NCI-H446 treated with DMSO at 0.1 percent for 48 hours (cell line): ENCODE data around the gene SQOR.

Experiments
- DNase-seq: peaks from one replicate; lab custom pipeline; 2025; lab: John Stamatoyannopoulos, UW

Gene SQOR

DNA sequence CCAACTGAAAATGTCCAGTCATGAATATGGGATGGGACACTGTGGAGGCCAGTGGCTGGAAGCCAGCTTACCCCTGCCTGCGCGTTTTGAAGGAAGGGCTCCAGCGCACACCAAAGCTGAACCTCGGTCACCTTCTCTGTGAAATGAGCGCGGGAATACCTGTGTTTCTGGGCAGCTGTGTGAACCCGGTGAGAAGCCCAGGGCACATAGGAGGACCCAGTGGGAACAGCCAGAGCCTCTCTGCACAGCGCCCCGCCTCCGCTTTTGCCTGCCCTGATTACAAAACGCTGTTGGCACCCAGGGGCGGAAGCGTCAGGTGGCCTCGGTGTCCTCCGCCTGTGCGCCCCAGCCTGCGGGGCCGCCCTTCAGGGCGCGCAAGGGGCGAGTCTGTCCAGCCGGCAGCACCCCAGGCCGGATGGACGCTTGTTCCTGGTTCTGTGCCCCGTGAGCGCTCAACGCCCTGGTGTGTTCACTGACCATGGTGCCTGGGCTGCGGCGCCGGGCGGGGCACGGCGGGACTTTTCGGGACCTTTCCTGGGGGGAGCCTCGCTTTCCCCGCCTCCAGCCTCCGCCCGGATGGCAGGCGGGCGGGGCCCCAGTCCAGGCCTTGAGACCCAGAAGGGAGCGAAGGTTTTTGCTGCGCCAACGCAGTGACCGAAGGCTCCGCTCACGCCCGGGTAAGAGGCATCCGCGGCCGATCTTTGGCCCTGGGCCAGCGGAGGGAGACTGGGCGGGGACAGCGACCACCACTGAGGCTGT lies at the start of gene SQOR:
Gene SQOR (plus strand): TSS at position 598 of the 759 bp plus-strand sequence. CDS start 23,895 bp downstream, outside the sequence.
- no peak for DNase-seq

DNA sequence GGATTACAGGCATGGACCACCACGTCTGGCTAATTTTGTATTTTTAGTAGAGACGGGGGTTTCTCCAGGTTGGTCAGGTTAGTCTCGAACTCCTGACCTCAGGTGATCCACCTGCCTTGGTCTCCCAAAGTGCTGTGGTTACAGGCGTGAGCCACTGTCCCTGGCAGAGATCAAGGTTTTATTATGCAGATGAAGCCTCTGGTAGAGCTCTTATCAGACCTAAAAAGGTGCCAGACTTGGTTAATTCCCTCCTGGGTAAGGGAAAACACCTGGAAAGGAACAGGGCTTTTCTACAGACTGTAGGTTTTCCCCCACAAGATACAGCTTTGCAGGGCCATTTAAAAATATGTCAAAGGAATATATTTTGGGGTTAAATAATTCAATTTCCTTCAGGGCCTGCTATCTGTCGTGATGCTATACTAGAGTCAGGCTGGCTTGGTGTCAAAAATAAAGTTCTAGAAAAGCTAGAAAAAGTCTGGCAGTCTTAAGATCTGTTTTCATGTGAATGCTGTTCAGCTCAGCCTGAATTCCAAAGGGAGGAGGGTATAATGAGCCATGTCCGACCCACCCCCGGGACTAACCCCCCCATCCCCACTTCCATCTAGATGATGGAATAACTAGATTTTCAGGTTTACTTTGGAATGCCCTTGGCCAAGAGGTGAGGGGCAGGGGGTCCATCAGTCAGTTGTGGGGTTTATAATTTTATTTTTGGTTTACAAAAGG lies 49.6 kb upstream of the SQOR start:
- no peak for DNase-seq

DNA sequence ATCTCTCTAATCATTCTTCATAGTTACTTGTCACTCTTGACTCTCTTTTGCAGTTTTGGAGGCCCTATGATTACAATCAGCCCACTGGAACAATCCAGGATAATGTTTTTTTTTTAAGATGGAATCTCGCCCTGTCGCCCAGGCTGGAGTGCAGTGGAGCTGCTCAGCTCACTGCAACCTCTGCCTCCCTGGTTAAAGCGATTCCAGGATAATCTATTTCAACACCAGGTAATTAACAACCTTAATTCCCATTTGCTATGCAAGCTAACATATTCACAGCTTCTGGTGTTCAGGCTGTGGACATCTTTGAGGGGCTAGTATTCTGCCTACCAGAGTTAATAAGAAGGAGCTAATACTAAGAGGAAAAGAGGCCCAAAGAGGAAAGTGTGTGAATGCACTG lies 48.7 kb upstream of the SQOR start:
- no peak for DNase-seq

DNA sequence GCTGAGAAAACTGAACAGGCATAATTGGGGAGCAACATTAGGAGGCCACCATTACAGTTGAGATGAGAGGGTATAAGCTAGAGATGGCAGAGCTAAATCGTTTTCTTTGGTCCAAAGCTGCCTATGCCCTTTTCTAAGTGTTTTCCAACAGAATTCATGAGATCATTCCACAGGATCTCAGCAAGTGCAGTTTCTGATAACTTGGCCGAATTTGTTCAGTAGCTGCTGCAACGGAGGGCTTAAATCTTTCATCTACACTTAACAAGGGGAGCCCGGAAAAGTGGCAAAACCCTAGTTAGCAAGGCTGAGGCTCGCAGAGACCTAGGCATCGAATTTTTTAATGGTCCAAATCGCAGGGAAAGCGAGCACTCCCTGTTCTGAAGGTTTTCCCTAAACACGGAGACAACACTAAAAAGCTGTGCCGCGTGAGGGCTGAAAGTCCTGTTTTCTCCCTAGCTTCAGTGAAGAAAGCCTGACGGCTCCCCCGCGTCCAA lies 48.2 kb upstream of the SQOR start:
- DNase-seq = no peak

DNA sequence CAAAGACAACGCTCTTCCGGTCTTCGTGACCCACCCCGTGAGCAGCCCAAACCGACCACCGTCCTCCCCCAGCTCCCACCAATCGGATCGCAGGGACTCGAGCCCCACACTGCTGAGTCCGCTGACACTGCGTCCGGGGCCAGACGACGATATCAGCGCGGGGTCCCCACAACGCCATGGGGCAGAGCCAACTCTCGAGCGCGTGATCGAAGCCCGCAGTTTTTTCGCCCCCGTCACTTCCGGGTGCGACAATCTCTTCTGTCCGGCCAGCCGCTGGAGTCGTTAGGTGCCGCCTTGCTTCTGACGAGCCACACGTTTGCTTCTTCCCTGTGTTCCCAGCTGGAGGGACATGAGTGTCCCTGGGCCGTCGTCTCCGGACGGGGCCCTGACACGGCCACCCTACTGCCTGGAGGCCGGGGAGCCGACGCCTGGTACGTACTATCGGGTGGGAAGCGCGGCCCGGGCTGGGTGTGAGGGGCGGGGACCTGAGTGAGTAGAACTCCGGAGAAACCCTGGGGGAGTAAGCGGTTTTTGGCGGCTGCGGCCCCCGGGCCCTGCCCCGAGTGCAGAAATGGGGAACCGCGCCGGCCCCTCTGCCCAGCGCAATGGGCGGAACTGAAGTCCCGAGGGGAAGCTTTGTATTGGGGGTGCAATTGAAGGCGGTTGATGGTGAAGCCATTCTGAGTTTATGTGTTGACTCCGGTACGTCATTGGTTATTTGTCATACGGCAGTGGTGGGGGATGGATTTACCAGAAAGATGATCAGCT lies 47.5 kb upstream of the SQOR start, which contains the start of gene BLOC1S6:
Gene BLOC1S6 (plus strand): TSS at position 285 of the 768 bp plus-strand sequence. CDS start 65 bp downstream, at position 350.
- peak; percentile 72 for DNase-seq

DNA sequence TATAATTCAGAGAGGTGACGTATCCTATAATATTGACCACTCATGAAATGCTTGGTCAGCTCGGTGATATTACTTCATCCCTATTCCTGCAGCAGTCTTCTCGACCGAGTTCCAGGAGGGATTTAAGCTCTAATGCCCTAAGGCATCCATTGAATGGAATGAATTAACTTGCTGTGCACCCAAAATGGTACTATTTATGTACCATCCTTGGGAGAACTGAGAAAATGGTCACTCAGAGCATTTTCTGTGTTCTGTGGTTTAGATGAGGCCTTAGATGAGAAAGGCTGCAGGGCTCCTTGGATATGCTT lies 47.0 kb upstream of the SQOR start:
- no peak for DNase-seq

DNA sequence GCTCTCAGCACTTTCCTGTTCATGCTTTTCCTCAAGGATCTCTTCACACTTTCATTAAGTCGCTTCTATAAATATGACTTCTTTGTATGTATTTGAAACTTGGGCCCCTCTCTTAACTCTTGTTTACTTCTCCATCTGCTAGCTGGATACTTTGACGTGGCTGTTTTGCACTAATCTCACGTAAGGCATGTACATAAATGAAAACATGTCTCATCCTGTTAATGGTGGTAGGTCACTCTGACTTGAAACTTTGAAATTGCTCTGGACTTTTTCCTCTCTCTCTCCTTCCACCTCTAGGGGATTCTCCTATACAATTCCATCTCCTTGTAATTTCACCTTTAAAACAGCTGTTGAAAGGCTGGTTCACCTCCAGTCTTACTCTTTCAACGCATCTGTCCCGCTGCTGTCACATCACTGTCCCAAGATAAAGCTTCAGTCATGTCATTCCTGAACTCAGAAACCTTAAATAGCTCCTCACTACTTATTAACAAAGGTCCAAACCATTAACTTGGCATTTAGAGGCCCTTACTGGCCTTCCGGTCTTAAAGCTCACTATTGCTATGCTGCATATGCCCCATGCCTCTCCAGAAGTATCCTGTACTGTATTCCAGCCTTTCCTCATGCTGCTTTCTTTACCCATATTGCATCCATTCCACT lies 46.5 kb upstream of the SQOR start:
- no peak for DNase-seq

DNA sequence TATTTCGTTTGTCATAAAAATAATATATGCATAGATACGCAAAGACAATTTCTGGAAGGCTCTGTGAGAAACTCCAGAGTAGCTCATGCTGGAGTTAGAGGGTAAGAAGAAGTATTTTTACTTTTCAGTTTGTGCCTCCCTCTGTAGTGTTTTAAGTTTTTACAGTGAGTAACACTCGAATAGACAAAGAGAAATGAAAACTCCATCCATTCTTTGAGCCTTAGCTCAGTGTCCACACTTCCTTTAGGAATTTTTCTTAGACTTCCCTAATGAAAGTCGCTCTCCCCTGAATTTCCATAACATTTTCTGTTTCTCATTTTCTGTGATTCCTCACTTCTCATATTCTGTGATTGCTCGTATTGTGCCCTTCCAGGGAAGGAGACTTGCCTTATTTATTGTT lies 45.6 kb upstream of the SQOR start:
- no peak for DNase-seq

DNA sequence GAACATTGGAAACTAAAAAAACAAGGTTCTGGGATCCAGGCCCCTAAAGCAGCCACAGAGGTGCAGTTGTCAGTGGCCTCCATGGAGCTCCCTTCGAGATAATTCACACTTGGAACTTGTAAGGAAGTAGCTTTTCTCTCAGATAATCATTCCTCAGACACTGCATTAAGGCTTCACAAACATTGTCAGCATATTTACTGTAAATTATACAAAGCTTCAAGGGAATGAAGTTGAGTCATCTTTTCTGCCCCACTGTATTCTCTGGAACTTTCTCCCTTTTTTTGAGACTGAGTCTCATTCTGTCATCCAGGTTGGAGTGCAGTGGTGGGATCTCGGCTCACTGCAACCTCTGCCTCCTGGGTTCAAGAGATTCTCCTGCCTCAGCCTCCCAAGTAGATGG lies 40.5 kb upstream of the SQOR start:
- DNase-seq = no peak

DNA sequence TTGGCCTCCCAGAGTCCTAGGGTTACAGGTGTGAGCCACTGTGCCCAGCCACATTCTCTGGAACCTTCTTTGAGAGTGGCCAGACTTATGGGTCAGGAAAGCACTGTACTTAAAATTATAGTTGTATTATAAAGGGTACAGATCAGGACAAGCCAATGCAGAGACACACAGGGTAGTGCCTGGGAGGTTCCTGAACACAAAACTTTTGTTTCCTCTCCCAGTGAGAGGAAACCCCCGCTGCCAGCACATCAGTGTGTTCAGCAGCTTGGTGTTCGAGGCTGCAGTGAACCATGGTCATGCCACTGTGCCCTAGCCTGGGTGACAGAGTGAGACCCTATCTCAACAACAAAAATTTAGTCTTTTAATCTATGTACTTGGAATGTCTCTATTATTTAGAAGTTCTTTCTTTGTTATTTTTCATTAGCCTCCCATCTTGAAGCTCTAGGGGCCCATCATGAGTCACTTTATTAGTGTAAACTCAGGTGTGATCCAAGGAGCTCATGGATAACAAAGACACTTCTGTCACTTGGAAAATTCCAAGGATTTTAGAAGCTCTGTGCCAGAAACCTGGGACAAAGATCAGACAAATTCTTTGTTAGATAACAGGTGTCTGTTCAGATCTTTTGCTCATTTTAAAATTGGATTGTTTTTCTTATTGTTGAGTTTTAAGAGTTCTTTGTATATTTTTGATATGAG lies 39.8 kb upstream of the SQOR start:
- DNase-seq = no peak

DNA sequence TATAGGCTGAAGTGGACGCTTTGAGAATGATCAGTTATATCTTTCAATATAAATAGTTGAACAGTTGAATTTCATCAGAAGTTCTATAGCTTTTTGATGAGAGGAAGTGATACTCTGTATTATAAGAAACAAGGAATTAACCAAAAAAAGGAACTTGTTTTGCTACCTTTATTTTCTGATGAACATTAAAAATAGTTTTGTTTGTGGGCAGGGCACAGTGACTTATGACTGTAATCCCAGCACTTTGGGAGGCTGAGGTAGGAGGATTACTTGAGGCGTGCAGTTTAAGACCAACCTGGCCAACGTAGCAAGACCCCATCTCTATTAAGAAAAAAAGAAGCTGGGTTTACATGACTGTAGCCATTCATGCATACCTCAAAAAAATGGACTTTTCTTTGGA lies 30.9 kb upstream of the SQOR start:
- no peak for DNase-seq

DNA sequence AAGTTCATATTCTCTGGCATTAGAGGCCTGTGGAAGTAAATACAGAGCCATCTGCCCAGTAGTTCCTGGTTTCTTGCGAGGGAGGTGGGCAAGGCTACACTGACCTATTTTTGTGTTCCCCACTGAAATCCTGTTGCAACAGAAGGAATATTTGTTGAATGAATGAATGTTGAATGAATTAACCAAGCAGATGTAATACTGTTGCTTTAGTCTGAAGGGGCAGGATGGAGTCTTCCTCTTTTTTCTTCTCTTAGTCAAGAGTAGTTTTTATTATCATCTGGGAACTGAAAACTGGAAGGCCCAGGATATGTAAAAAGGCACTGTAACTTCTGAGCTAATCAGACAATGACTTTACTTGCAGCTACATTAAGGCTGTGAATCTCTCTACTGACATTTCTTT lies 30.5 kb upstream of the SQOR start:
- no peak for DNase-seq

DNA sequence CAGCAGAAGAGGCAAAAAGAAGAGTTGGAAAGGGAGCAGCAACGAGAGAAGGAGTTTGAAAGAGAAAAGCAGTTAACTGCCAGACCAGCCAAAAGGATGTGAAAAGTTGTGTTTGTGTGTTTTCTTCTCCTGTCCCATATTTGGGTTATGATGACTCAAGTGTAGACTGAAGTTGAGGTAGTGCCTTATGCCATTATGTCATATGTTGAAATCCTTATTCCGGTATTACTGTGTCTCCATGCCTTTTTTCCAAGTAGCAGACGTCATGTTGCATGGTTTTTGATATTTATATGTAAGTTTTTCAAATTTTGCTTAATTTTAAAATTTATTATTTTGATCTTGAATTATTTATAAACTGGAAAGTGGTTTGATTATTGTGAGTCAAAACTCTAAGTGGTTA lies 28.4 kb upstream of the SQOR start:
- DNase-seq = no peak

DNA sequence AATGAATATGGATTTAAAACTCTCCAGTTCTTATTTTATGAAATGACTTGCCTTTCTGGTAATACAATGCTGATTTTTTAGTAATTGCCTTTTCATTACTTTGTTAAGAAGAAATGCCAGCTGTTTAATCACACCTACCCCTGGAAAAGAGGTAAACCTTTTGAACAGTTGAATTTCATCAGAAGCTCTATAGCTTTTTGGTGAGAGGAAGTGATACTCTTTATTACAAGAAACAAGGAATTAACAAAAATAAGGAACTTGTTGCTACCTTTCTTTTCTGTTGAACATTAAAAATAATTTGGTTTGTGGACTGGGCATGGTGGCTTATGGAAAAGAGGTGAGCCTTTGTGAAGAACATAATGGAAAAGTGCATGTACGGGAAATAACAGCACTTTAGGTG lies 28.0 kb upstream of the SQOR start:
- no peak for DNase-seq

DNA sequence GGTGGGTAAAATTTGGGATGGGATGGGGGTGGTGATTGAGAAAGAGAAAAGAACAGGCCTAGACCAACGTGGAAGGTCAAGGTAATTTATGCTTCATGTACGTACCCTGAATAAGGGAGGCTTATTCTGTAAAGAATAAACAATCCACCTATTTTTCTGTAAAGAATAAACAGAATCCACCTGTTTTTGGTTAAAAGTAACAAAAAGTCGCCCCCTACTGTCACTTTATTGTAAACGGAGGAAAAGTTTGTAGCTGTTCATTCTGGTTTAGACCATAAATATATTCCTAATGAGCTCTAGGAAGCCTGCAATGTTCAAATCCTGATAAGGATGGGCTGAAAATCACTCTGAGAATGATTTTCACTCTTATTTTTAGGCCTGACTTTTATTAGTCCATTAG lies 23.5 kb upstream of the SQOR start:
- DNase-seq = no peak

DNA sequence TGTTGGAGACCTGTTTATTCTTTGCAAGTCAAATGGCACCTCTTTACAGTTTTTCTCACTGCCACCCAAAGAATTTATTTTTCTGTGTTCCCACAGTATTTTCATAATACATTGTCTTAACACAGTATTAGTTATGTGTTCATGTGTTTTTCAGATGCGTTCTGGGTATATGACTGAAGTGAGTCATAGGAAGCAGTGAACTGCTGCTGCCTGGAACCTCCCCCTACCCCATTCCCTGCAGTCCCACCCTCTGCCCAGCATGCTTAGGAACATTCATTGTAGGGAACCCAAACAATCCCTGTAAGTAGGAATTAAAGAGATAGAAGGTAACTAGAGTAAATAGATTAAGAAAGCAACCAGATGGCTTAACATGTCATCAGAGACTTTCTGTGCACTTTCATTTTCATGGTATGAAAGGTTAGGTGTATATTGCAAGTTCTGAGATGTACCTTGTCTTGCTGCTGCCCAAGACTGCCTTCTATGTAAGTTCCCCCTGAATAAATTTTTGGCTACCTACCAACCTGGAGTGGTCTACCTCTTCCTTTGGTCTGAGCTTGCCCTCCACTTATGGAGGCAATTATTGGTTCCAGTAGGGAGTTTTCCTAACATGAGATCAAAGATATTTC lies 21.9 kb upstream of the SQOR start:
- no peak for DNase-seq

DNA sequence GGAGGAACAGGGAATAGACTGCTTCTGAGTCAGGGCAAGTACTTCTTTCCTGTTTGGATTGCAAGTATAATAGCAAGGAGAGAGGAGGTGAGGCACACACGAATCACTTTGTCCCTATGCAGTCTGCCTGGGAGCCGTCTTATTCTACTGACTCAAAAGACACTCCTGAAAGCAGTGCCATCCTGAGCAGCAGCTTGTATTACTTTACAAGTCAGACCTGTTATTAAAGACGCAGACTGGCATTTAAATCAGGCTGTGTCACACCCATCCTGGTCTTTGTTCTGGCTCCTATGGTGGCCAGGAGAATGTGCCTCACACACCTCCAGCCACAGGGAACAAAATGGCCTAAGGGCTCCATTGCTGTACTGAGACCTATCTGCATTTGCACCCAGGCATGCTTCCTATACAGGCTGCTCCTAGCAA lies 17.9 kb upstream of the SQOR start:
- DNase-seq = no peak

DNA sequence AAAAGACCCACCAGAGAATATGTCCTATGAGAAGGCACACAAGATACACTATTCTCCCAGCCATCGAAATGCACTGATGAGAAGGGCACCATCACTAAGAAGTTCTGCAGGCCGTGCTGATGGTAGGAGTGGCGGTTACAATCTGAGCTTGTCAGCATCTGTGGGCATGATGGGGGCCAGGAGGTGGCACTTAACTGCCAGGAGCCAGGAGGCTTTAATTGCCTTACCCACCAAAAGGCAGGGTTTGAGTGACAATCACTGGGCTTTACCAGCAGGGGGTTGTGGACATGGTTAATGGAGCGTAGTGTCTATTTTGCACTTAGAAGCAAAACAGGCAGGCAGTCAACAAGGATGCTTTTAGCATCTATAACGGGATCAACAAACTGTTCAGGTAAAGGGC lies 16.0 kb upstream of the SQOR start:
- DNase-seq = no peak

DNA sequence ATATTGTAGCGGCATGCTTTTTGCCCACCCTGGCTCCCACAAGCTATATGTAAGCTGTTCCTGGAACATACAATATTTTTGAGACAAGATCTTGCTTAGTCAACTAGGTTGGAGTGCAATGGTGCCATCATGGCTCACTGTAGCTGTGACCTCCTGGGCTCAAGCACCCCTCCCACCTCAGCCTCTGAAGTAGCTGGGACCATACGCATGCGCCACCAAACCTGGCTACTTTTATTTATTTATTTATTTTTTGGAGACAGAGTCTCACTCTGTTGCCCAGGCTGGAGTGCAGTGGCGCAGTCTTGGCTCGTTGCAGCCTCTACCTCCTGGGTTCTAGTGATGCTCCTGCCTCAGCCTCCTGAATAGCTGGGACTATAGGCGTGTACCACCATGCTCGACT lies 6.7 kb upstream of the SQOR start:
- DNase-seq = no peak

DNA sequence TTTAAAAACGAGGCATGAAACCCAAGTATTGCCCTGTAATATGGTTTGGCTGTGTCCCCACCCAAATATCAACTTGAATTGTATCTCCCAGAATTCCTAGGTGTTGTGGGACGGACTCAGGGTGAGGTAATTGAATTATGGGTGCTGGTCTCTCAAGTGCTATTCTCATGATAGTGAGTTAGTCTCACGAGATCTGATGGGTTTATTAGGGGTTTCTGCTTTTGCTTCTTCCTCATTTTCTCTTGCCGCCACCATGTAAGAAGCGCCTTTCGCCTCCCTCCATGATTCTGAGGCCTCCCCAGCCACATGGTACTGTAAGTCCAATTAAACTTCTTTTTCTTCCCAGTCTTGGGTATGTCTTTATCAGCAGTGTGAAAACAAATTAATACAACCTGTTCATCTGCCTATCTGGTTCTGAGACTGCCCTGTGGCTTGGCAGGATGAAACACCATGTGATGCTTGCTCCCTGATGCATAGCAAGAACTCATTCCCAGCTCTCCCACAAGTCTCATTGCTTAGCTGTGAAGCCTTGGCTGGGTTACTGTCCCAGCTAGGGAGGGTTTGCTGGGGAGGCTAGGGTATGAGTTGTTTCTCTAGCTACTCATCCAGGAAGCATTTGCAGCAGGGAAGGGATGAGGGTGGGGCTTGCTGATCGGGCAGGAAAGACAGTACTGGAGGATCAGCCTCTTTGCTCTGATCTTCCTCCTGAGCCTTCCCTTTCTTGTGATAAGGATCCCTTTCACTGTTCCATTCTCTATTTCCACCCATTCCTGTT lies 3.7 kb upstream of the SQOR start:
- no peak for DNase-seq
